MM.1S (cell line): ENCODE measurements around the gene ARRDC1.

ENCODE experiments used
- EZH2 ChIP-seq: fragments of 300-600 bp; sonication (generic); optimal IDR thresholded peaks from 2 replicates; pipeline ENCODE3; 2017; ENCODE audit warnings: low read depth, mild to moderate bottlenecking, antibody characterized with exemption, low read length, mixed read lengths
- EZH2phosphoT487 ChIP-seq: fragments of 300-600 bp; sonication (generic); IDR thresholded peaks from 2 replicates; pipeline ENCODE4 v1.6.1; 2018; ENCODE audit warnings: antibody characterized with exemption, low read length
- TF ChIP-seq, protein P1 (sequence below): fragments of 300-600 bp; sonication (generic); IDR thresholded peaks from 2 replicates; pipeline ENCODE4 v1.5.1; 2016; ENCODE audit warnings: antibody characterized with exemption, low read length, mixed read lengths

DNA sequence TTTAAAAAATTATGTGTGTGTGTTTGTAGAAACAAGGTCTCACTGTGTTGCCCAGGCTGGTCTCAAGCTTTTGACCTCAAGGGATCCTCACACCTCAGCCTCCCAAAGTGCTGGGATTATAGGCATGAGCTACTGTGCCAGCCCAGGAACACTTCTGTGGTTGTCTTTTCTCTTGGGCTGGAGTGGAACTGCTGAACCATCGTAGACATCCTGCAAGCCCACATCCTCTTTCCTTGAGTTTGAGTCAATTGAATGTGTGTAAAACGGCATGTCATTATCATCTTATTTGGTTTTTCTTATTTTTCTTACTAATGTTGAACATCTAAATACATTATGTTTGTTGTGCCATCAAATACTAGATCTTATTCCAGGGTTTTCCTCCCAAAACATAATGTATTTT lies 53.3 kb downstream of the ARRDC1 start:
- TF ChIP-seq, protein P1, sequence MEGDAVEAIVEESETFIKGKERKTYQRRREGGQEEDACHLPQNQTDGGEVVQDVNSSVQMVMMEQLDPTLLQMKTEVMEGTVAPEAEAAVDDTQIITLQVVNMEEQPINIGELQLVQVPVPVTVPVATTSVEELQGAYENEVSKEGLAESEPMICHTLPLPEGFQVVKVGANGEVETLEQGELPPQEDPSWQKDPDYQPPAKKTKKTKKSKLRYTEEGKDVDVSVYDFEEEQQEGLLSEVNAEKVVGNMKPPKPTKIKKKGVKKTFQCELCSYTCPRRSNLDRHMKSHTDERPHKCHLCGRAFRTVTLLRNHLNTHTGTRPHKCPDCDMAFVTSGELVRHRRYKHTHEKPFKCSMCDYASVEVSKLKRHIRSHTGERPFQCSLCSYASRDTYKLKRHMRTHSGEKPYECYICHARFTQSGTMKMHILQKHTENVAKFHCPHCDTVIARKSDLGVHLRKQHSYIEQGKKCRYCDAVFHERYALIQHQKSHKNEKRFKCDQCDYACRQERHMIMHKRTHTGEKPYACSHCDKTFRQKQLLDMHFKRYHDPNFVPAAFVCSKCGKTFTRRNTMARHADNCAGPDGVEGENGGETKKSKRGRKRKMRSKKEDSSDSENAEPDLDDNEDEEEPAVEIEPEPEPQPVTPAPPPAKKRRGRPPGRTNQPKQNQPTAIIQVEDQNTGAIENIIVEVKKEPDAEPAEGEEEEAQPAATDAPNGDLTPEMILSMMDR = no peak
- no peak for TF ChIP-seq EZH2phosphoT487
- TF ChIP-seq EZH2 = no peak
